HCT116 (cell line): ENCODE data around the gene SYTL3. TPM values are rescaled to one million over a fixed set of nuclear protein-coding genes. Genes with fewer than 3 reads are reported as not detected.

ENCODE experiments used
- ATAC-seq: fragments of 200-7000 bp; cut with Tn5 transposase; 2 replicates; pipeline ENCODE4 v1.9.1; 2020; ENCODE audit warnings: mild to moderate bottlenecking, moderate library complexity
- BruUV-seq: library from RNA; stranded (reverse); fragments of 400-500 nt; replicated peaks from 2 replicates; lab custom pipeline; 2021; lab: Mats Ljungman, UMichigan
- CTCF ChIA-PET: fragments of 300-600 bp; sonication (Branson Sonifier 250); formaldehyde crosslinking; loops from one replicate; lab custom pipeline; 2021; ENCODE audit warnings: antibody characterized with exemption; lab: Charles Lee
- POLR2A ChIA-PET: fragments of 300-600, 350-600 bp; sonication (Branson Sonifier 250); formaldehyde crosslinking; loops from one replicate; lab custom pipeline; 2021; ENCODE audit warnings: antibody characterized with exemption; lab: Charles Lee
- RAD21 ChIA-PET, 2 experiments: fragments of 300-600 bp; sonication (Branson Sonifier 250); formaldehyde crosslinking; loops; one replicate each; lab custom pipeline; 2023; ENCODE audit warnings: low total read pairs in 2 of 2; ENCODE audit not compliant: uncharacterized antibody in 2 of 2, unreplicated experiment in 2 of 2, low non-redundant PET in 1 of 2; lab: Charles Lee
- DNase-seq: peaks from one replicate; pipeline ENCODE4 v3.0.0-alpha.2; 2010; ENCODE audit warnings: low read depth, low spot score
- H2AFZ ChIP-seq: fragments of 200-600 bp; shearing (Covaris generic), sonication (generic); 2 replicates; pipeline ENCODE4 v1.6.1; 2017; ENCODE audit warnings: low read depth, mixed run types, mixed read lengths, antibody characterized with exemption, low read length; ENCODE audit not compliant: poor library complexity, severe bottlenecking
- H3K27ac ChIP-seq: 2 replicates; pipeline ENCODE4 v1.5.1; 2012; ENCODE audit warnings: low read depth, low read length
- H3K27me3 ChIP-seq: fragments of 200-600 bp; sonication (generic); 2 replicates; pipeline ENCODE4 v1.6.1; 2016; ENCODE audit warnings: mixed run types, low read length, mixed read lengths; ENCODE audit not compliant: insufficient read depth
- H3K36me3 ChIP-seq, 2 experiments: fragments of 200-500 bp in 1 of 2; fragments of 200-600 bp in 1 of 2; sonication (Bioruptor generic) in 1 of 2; sonication (generic) in 1 of 2; 2 replicates each; pipeline versions ENCODE4 v1.5.1 to v1.6.1; 2014 to 2016; ENCODE audit warnings: low read length in 2 of 2, inconsistent platforms in 1 of 2, mixed read lengths in 1 of 2, mixed run types in 1 of 2; ENCODE audit not compliant: insufficient read depth in 2 of 2, control insufficient read depth in 1 of 2
- H3K4me1 ChIP-seq, 2 experiments: fragments of 200-600 bp in 1 of 2; sonication (generic) in 1 of 2; 2 replicates each; pipeline versions ENCODE4 v1.5.1 to v1.6.1; 2012 to 2017; ENCODE audit warnings: low read length in 2 of 2, inconsistent platforms in 1 of 2, mild to moderate bottlenecking in 1 of 2, mixed read lengths in 1 of 2, mixed run types in 1 of 2, moderate library complexity in 1 of 2; ENCODE audit not compliant: insufficient read depth in 2 of 2, control insufficient read depth in 1 of 2
- H3K4me2 ChIP-seq: fragments of 200-600 bp; sonication (generic); 2 replicates; pipeline ENCODE4 v1.6.1; 2017; ENCODE audit warnings: mixed run types, low read length, mixed read lengths
- H3K4me3 ChIP-seq, 2 experiments: fragments of 200-600 bp in 1 of 2; sonication (generic) in 1 of 2; replicated peaks in 1 of 2; 2 replicates each; pipeline ENCODE4 v1.5.1; 2011 to 2016; ENCODE audit warnings: low read length in 2 of 2, control low read depth in 1 of 2, low read depth in 1 of 2, mild to moderate bottlenecking in 1 of 2, mixed read lengths in 1 of 2, mixed run types in 1 of 2
- H3K79me2 ChIP-seq: fragments of 200-600 bp; sonication (generic); 2 replicates; pipeline ENCODE4 v1.6.1; 2017; ENCODE audit warnings: mild to moderate bottlenecking, mixed run types, low read length, moderate library complexity, mixed read lengths; ENCODE audit not compliant: insufficient read depth
- H3K9ac ChIP-seq: fragments of 200-600 bp; sonication (generic); 2 replicates; pipeline ENCODE4 v1.6.1; 2016; ENCODE audit warnings: low read length, mixed read lengths
- H3K9me2 ChIP-seq: fragments of 200-600 bp; sonication (generic), shearing (Covaris generic); 2 replicates; pipeline ENCODE4 v1.6.1; 2017; ENCODE audit warnings: mixed run types, mild to moderate bottlenecking, moderate library complexity; ENCODE audit not compliant: insufficient read depth
- H3K9me3 ChIP-seq, 2 experiments: fragments of 200-500 bp in 1 of 2; fragments of 200-600 bp in 1 of 2; sonication (Bioruptor generic) in 1 of 2; sonication (generic) in 1 of 2; 2 replicates each; pipeline ENCODE4 v1.6.1; 2014 to 2017; ENCODE audit warnings: low read length in 2 of 2, mixed read lengths in 2 of 2, inconsistent platforms in 1 of 2, low read depth in 1 of 2, mild to moderate bottlenecking in 1 of 2, mixed run types in 1 of 2, moderate library complexity in 1 of 2; ENCODE audit not compliant: control insufficient read depth in 1 of 2, insufficient read depth in 1 of 2
- H4K20me1 ChIP-seq: fragments of 200-600 bp; sonication (generic), shearing (Covaris generic); 2 replicates; pipeline ENCODE4 v1.6.1; 2017; ENCODE audit warnings: mixed run types, mild to moderate bottlenecking, moderate library complexity; ENCODE audit not compliant: insufficient read depth
- CBX3 ChIP-seq: IDR thresholded peaks from 2 replicates; pipeline ENCODE4 v1.6.1; 2012; ENCODE audit warnings: low read depth
- CEBPB ChIP-seq: IDR thresholded peaks from 2 replicates; pipeline ENCODE4 v1.6.1; 2012; ENCODE audit warnings: low read depth
- EGR1 ChIP-seq: IDR thresholded peaks from 2 replicates; pipeline ENCODE4 v1.6.1; 2012; ENCODE audit warnings: low read depth
- ELF1 ChIP-seq: IDR thresholded peaks from 2 replicates; pipeline ENCODE4 v1.6.1; 2012; ENCODE audit warnings: low read depth, borderline replicate concordance
- EZH2 ChIP-seq: fragments of 200-600 bp; sonication (generic); IDR thresholded peaks from 2 replicates; pipeline ENCODE4 v1.6.1; 2017; ENCODE audit warnings: antibody characterized with exemption, mixed run types
- JUND ChIP-seq: IDR thresholded peaks from 2 replicates; pipeline ENCODE4 v1.6.1; 2012
- POLR2A ChIP-seq: IDR thresholded peaks from 2 replicates; pipeline ENCODE4 v1.7.0; 2011; ENCODE audit warnings: borderline replicate concordance; ENCODE audit not compliant: insufficient read depth, insufficient read length; ENCODE audit errors: extremely low read depth
- POLR2AphosphoS5 ChIP-seq: IDR thresholded peaks from 2 replicates; pipeline ENCODE4 v1.6.1; 2011; ENCODE audit warnings: mild to moderate bottlenecking, low read depth, low read length, moderate library complexity
- RAD21 ChIP-seq: IDR thresholded peaks from 2 replicates; pipeline ENCODE4 v1.6.1; 2012; ENCODE audit warnings: low read depth, mild to moderate bottlenecking
- SIN3A ChIP-seq: IDR thresholded peaks from 2 replicates; pipeline ENCODE4 v1.6.1; 2012; ENCODE audit warnings: low read depth
- SP1 ChIP-seq: IDR thresholded peaks from 2 replicates; pipeline ENCODE4 v1.6.1; 2012; ENCODE audit warnings: low read depth
- SRF ChIP-seq: IDR thresholded peaks from 2 replicates; pipeline ENCODE4 v1.6.1; 2012; ENCODE audit warnings: low read depth
- YY1 ChIP-seq: IDR thresholded peaks from 2 replicates; pipeline ENCODE4 v1.6.1; 2011; ENCODE audit warnings: low read length, low read depth, moderate library complexity, mild to moderate bottlenecking; ENCODE audit not compliant: insufficient replicate concordance; ENCODE audit errors: extremely low read depth
- ZNF274 ChIP-seq: fragments of 200-500 bp; sonication (Bioruptor generic); IDR thresholded peaks from 2 replicates; pipeline ENCODE4 v1.6.1; 2014; ENCODE audit warnings: mild to moderate bottlenecking, low read depth, low read length, inconsistent platforms
- intact Hi-C: fragments of 100-400 bp; cut with micrococcal nuclease; formaldehyde crosslinking; loops from 2 replicates; pipeline ENCODE4 v1.10.0; 2022
- total RNA-seq: library from RNA; stranded (reverse); gene quantifications from one replicate; pipeline ENCODE4 v1.2.1, GENCODE V29; 2021; ENCODE audit not compliant: unreplicated experiment
- TF ChIP-seq, protein P1 (sequence below): IDR thresholded peaks from 2 replicates; pipeline ENCODE4 v1.6.1; 2012
- TF ChIP-seq, protein P2 (sequence below): IDR thresholded peaks from 2 replicates; pipeline ENCODE4 v1.6.1; 2012
- TF ChIP-seq, protein P3 (sequence below): IDR thresholded peaks from 2 replicates; pipeline ENCODE4 v1.6.1; 2012; ENCODE audit warnings: low read depth

Gene SYTL3
- total RNA-seq, 1 experiment from 2014 or later: 55.3 TPM

DNA sequence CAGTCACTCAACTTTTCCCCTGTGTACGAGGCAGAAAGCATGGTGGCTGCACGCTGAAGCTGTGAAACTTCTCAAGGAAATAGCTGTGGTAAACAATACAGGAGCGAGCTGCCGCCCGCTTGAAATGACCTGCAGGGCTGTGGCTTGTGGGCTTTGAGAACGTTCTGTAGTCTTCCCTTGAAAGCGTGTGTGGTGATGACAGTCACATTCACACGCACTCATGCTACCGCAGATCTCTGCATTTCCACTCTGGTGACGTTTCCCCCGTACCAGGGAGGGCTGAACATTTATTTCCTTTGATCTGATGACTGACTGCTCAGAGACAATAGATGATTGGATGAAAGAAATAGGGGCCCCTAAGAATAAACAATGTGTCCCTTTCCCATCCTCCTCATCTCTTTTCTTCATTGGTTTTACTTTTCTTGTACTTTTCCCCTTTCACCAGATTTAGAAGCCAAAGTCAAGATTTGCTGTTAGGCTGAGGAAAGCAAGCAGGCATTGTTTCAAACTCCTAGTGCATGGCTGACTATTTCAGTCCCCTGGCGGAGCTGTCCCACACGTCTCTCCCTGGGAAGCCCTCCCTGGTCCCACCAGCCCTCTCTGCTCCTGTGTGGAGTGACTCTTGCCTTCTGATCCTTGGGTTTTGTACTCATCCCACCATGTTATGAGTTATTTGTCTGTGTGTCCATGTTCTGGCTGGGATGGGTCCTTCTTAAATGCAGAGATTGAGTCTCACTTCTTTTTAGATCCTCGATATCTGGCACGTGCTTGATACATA lies 3.9 kb downstream of the SYTL3 start:
- ChIA-PET RAD21 (no interaction called here), POLR2A (no interaction called here), CTCF (no interaction called here)
- peaks cover 55 to 63% of the 10 kb centered on the region in 2 experiments for H3K4me1 ChIP-seq
- no peak overlapping the region for H3K4me3 ChIP-seq
- H3K79me2 ChIP-seq: no peaks in the 10 kb centered on the region
- no peak overlapping the region for H2AFZ ChIP-seq
- BruUV-seq: no TSS peak
- H3K9me2 ChIP-seq: no peaks in the 10 kb centered on the region
- peak overlapping the region; percentile 35 for H3K9ac ChIP-seq
- no peaks in the 10 kb centered on the region for H3K27me3 ChIP-seq
- H4K20me1 ChIP-seq: no peaks in the 10 kb centered on the region
- H3K36me3 ChIP-seq: no peaks in the 10 kb centered on the region
- TF ChIP-seq EZH2 (no peak), SIN3A (0 out of 2 replicates have a peak, but pooled peaks have one; percentile 27)
- TF ChIP-seq, all 23 proteins: peak for 1
- peak overlapping the region; percentile 49 for H3K4me2 ChIP-seq
- peak; percentile 2; the same call in 1 of the 2 replicates for ATAC-seq
- no peak for DNase-seq
- no peaks in the 10 kb centered on the region for H3K9me3 ChIP-seq
- intact Hi-C loops: no loop called here
- peak overlapping the region; percentile 44; the same call in 1 of the 2 replicates for H3K27ac ChIP-seq

DNA sequence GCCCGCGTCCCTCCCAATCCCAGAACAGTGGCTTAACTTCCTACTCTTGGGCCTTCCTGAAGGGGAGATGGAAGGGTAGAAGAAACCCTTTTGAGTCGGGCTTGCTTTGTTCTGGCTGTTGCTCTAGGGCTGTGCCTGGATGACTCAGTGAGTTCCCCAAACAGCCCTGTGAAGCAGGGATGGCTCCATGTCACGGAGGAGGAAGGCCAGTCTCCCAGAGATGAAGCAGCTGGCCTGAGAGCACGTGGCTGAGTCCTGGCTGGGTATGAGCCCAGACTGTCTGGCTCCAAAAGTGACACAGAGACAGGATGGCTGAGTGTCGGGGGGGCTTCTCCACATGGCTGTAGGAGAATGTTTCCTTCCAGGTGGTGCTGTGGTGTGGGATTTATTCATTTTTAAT lies 4.6 kb downstream of the SYTL3 start:
- Histone ChIP-seq H4K20me1 (no peaks in the 10 kb centered on the region), H3K27ac (peak overlapping the region; percentile 44; the same call in 1 of the 2 replicates), H2AFZ (no peak overlapping the region), H3K9me3 (no peaks in the 10 kb centered on the region), H3K9me2 (no peaks in the 10 kb centered on the region), H3K36me3 (no peaks in the 10 kb centered on the region), H3K27me3 (no peaks in the 10 kb centered on the region), H3K4me2 (peak overlapping the region; percentile 49), H3K79me2 (no peaks in the 10 kb centered on the region), H3K9ac (peak overlapping the region; percentile 35), H3K4me3 (no peak overlapping the region), H3K4me1 (peaks cover 48 to 56% of the 10 kb centered on the region in 2 experiments)
- POLR2A ChIA-PET: no interaction called here
- BruUV-seq: no TSS peak
- DNase-seq: no peak
- RAD21 ChIA-PET: no interaction called here
- CTCF ChIA-PET: no interaction called here
- intact Hi-C loops: no loop called here
- ATAC-seq: peak; percentile 74
- no peak for TF ChIP-seq EGR1
- TF ChIP-seq JUND: peak; percentile 55; the same call in 1 of the 2 replicates
- no peak for TF ChIP-seq YY1
- TF ChIP-seq, protein P1, sequence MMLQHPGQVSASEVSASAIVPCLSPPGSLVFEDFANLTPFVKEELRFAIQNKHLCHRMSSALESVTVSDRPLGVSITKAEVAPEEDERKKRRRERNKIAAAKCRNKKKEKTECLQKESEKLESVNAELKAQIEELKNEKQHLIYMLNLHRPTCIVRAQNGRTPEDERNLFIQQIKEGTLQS: no peak
- no peak for TF ChIP-seq ELF1
- no peak for TF ChIP-seq POLR2A
- TF ChIP-seq, protein P2, sequence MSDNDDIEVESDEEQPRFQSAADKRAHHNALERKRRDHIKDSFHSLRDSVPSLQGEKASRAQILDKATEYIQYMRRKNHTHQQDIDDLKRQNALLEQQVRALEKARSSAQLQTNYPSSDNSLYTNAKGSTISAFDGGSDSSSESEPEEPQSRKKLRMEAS: peak; percentile 94
- no peak for TF ChIP-seq RAD21
- no peak for TF ChIP-seq SRF
- TF ChIP-seq ZNF274: no peak
- no peak for TF ChIP-seq CEBPB
- TF ChIP-seq SP1: peak; percentile 65
- 0 out of 2 replicates have a peak, but pooled peaks have one; percentile 29 for TF ChIP-seq CBX3
- peak; percentile 39; the same call in 1 of the 2 replicates for TF ChIP-seq POLR2AphosphoS5
- TF ChIP-seq, protein P3, sequence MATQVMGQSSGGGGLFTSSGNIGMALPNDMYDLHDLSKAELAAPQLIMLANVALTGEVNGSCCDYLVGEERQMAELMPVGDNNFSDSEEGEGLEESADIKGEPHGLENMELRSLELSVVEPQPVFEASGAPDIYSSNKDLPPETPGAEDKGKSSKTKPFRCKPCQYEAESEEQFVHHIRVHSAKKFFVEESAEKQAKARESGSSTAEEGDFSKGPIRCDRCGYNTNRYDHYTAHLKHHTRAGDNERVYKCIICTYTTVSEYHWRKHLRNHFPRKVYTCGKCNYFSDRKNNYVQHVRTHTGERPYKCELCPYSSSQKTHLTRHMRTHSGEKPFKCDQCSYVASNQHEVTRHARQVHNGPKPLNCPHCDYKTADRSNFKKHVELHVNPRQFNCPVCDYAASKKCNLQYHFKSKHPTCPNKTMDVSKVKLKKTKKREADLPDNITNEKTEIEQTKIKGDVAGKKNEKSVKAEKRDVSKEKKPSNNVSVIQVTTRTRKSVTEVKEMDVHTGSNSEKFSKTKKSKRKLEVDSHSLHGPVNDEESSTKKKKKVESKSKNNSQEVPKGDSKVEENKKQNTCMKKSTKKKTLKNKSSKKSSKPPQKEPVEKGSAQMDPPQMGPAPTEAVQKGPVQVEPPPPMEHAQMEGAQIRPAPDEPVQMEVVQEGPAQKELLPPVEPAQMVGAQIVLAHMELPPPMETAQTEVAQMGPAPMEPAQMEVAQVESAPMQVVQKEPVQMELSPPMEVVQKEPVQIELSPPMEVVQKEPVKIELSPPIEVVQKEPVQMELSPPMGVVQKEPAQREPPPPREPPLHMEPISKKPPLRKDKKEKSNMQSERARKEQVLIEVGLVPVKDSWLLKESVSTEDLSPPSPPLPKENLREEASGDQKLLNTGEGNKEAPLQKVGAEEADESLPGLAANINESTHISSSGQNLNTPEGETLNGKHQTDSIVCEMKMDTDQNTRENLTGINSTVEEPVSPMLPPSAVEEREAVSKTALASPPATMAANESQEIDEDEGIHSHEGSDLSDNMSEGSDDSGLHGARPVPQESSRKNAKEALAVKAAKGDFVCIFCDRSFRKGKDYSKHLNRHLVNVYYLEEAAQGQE: no peak
- TF ChIP-seq SIN3A: peak; percentile 80
